Choroid plexus epithelial cell (primary cell): Measurements from ENCODE around the gene HOOK2.

Experiments
- DNase-seq: peaks from one replicate; pipeline ENCODE4 v3.0.0-alpha.2; 2010; ENCODE audit warnings: low read depth
- H3K4me3 ChIP-seq: 2 replicates; pipeline ENCODE4 v1.5.1; 2011; ENCODE audit warnings: low read depth, mild to moderate bottlenecking, control low read depth, low read length, moderate library complexity
- CTCF ChIP-seq: conservative IDR thresholded peaks from 2 replicates; pipeline ENCODE4 v1.5.1; 2011; ENCODE audit warnings: low read depth, mild to moderate bottlenecking, control low read depth, inconsistent platforms, low read length, moderate library complexity

Gene HOOK2

GRCh38 chr19:12757544-12758274 is 17.6 kb downstream of the HOOK2 start:
- peak; percentile 79 for DNase-seq
- TF ChIP-seq CTCF, result peak; percentile 68
- peak overlapping the region; percentile 49 for H3K4me3 ChIP-seq

DNA sequence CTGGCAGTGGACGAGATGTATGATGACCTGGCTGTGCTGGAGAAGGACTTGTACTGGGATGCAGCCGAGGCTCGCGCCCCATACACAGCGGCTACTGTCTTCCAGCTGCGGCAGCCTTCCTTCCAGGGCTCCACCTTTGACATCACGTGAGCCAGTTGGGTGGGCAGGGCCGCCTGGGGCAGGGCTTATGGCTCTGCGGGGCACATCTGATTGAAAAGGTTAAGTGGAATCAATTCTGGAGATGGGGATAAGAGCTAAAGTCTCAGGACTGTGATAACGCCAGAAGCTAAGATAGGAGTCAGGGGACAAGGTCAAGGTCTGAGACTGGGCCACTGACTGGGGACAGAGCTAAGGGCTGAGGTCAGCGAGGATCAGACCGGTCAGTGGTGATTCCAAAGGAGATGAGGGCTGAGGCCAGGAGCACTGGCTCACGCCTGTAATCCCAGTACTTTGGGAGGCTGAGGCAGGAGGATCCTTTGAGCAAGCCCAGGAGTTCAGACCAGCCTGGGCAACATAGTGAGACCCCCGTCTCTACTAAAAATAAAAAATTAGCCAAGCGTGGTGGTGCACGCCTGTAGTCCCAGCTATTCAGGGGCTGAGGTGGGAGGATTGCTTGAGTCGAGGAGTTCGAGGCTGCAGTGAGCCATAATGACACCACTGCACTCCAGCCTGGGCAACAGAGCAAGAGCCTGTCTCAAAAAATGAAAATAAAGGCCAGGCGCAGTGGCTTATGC is 19.0 kb downstream of the HOOK2 start:
- DNase-seq, result no peak
- no peak for TF ChIP-seq CTCF
- H3K4me3 ChIP-seq, result no peak overlapping the region

GRCh38 chr19:12754465-12755196 is 20.7 kb downstream of the HOOK2 start:
- TF ChIP-seq CTCF, result no peak
- no peak for DNase-seq
- H3K4me3 ChIP-seq, result no peak overlapping the region

GRCh38 chr19:12752056-12752781 is 23.1 kb downstream of the HOOK2 start:
- DNase-seq, result no peak
- no peak for TF ChIP-seq CTCF
- H3K4me3 ChIP-seq, result no peak overlapping the region

DNA sequence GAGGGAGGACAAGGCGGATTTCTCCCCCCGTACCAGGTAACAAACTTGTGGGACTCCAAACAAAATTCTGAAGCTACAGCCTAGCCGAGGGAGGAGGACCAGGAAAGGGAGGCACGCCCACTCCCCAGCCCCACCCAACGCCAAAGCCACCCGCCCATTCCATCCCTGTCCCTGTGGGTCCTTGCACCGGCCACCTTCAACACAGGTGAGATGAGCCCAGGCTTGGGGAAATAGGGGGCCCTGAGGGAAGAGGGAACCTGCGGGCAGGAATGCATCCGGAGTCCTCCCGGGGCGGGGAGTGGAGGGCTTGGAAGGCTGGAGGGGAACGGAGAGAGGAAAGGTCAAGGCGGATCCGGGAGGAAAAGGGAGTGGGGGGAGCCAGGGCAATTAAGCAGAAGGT is 23.7 kb downstream of the HOOK2 start, which contains the start of gene BEST2:
BEST2 (plus strand) TSS at position 157 of the 400 bp plus-strand sequence. CDS start 802 bp downstream, outside the sequence.
- H3K4me3 ChIP-seq, result no peak within 1 kb of the TSS
- no peak for DNase-seq
- TF ChIP-seq CTCF, result no peak

DNA sequence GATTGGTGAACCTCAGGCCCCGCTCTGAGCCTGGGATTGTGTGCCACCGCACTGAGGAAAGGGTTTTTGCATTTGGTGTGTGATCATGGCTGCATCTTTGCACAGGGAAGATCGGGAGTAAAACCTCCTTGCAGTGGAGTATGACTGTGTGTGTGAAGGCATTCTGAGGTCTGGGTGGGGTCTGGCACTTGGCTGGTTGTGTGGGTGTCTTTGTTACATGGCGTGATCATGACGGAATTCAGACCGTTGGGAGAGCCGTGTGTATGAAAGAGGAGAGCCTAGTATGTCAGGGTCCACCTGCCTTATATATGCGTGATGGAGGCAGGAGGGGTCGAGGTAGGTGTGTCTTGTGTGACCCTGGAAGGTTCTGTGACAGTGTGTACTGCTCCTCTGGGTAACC is 24.5 kb downstream of the HOOK2 start:
- TF ChIP-seq CTCF, result no peak
- no peak overlapping the region for H3K4me3 ChIP-seq
- DNase-seq, result no peak
